ENCODE data around the gene FARP1. TPM values are rescaled to one million over a fixed set of nuclear protein-coding genes. Genes with fewer than 3 reads are reported as not detected.

Gene FARP1
- total and polyA plus RNA-seq, 2 of the 13 experiments (the other 11 are each of a cell fraction or from before 2014, with no cell fraction given): 70.6 to 126 TPM

DNA sequence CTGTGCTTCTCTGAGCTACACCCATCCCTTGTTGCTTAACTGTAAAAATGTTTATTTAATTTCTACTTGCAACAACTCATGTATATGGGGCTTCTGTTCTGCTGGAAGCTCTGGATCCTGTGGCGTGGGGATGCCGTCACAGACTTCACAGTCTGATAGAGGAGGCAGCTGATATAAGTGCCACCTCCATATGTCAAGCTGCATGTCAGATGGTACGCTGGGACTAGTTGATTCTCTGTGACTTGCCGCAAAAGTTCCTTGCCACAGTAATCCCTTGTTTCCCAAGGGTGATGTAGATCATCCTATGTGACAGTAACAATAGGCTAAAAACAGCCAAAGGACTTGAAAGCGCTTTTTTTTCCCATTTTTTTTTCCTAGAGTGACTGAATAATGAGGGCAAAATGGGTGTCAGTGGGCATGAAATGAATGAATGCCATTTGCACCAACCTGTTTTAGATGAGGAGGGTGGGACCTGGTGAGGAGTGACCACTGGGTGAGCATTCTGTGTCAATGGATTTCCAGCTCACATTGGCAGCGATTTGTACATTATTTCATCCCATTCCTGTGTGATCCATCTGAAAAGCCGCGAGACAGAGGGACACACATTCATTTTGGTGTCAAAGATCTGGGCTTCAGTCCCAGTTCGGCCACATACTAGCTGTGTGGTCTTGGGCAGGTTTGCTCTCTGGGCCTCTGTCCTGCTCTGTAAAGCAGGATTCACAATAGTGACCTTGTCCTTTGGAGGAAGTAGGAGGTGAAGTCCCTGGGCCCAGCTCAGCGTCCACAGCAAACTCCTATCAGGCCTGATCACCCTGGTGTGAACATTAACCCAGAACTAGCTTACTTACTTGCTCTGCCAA is 123.0 kb downstream of the FARP1 start (continued):
- TF ChIP-seq, protein P1, sequence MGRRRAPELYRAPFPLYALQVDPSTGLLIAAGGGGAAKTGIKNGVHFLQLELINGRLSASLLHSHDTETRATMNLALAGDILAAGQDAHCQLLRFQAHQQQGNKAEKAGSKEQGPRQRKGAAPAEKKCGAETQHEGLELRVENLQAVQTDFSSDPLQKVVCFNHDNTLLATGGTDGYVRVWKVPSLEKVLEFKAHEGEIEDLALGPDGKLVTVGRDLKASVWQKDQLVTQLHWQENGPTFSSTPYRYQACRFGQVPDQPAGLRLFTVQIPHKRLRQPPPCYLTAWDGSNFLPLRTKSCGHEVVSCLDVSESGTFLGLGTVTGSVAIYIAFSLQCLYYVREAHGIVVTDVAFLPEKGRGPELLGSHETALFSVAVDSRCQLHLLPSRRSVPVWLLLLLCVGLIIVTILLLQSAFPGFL (CRISPR knock-in tag; IDR thresholded peaks at IDR 0.05): no peak
- TF ChIP-seq DR1 (CRISPR knock-in tag; IDR thresholded peaks at IDR 0.05) (peak; percentile 69), NR1H2 (CRISPR knock-in tag; IDR thresholded peaks at IDR 0.05; ENCODE audit: borderline replicate concordance, low read depth) (no peak), HHEX (CRISPR knock-in tag; IDR thresholded peaks at IDR 0.05) (no peak), ZNF567 (CRISPR knock-in tag; IDR thresholded peaks at IDR 0.05; ENCODE audit: borderline replicate concordance) (no peak), ZNF441 (CRISPR knock-in tag; IDR thresholded peaks at IDR 0.05; ENCODE audit: borderline replicate concordance) (no peak), ZKSCAN1 (IDR thresholded peaks at IDR 0.05; ENCODE audit: low read length) (no peak), HDAC1 (CRISPR knock-in tag; IDR thresholded peaks at IDR 0.05) (peak; percentile 81), ZNF549 (CRISPR knock-in tag; IDR thresholded peaks at IDR 0.05) (no peak), ZNF749 (CRISPR knock-in tag; IDR thresholded peaks at IDR 0.05; ENCODE audit: borderline replicate concordance) (no peak), ZNF83 (CRISPR knock-in tag; IDR thresholded peaks at IDR 0.05; ENCODE audit: borderline replicate concordance) (no peak)
- TF ChIP-seq, protein P2, sequence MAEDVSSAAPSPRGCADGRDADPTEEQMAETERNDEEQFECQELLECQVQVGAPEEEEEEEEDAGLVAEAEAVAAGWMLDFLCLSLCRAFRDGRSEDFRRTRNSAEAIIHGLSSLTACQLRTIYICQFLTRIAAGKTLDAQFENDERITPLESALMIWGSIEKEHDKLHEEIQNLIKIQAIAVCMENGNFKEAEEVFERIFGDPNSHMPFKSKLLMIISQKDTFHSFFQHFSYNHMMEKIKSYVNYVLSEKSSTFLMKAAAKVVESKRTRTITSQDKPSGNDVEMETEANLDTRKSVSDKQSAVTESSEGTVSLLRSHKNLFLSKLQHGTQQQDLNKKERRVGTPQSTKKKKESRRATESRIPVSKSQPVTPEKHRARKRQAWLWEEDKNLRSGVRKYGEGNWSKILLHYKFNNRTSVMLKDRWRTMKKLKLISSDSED (CRISPR knock-in tag; IDR thresholded peaks at IDR 0.05): no peak
- TF ChIP-seq, protein P3, sequence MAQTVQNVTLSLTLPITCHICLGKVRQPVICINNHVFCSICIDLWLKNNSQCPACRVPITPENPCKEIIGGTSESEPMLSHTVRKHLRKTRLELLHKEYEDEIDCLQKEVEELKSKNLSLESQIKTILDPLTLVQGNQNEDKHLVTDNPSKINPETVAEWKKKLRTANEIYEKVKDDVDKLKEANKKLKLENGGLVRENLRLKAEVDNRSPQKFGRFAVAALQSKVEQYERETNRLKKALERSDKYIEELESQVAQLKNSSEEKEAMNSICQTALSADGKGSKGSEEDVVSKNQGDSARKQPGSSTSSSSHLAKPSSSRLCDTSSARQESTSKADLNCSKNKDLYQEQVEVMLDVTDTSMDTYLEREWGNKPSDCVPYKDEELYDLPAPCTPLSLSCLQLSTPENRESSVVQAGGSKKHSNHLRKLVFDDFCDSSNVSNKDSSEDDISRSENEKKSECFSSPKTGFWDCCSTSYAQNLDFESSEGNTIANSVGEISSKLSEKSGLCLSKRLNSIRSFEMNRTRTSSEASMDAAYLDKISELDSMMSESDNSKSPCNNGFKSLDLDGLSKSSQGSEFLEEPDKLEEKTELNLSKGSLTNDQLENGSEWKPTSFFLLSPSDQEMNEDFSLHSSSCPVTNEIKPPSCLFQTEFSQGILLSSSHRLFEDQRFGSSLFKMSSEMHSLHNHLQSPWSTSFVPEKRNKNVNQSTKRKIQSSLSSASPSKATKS (CRISPR knock-in tag; IDR thresholded peaks at IDR 0.05): no peak
- TF ChIP-seq, protein P4, sequence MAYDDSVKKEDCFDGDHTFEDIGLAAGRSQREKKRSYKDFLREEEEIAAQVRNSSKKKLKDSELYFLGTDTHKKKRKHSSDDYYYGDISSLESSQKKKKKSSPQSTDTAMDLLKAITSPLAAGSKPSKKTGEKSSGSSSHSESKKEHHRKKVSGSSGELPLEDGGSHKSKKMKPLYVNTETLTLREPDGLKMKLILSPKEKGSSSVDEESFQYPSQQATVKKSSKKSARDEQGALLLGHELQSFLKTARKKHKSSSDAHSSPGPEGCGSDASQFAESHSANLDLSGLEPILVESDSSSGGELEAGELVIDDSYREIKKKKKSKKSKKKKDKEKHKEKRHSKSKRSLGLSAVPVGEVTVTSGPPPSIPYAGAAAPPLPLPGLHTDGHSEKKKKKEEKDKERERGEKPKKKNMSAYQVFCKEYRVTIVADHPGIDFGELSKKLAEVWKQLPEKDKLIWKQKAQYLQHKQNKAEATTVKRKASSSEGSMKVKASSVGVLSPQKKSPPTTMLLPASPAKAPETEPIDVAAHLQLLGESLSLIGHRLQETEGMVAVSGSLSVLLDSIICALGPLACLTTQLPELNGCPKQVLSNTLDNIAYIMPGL (CRISPR knock-in tag; IDR thresholded peaks at IDR 0.05; ENCODE audit: borderline replicate concordance in 1 of 2, low read depth in 1 of 2): peak in 1 of 2 experiments; percentile 29; a peak in 2 of 4 replicates
- TF ChIP-seq, protein P5, sequence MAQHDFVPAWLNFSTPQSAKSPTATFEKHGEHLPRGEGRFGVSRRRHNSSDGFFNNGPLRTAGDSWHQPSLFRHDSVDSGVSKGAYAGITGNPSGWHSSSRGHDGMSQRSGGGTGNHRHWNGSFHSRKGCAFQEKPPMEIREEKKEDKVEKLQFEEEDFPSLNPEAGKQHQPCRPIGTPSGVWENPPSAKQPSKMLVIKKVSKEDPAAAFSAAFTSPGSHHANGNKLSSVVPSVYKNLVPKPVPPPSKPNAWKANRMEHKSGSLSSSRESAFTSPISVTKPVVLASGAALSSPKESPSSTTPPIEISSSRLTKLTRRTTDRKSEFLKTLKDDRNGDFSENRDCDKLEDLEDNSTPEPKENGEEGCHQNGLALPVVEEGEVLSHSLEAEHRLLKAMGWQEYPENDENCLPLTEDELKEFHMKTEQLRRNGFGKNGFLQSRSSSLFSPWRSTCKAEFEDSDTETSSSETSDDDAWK (CRISPR knock-in tag; IDR thresholded peaks at IDR 0.05): no peak
- TF ChIP-seq, protein P6, sequence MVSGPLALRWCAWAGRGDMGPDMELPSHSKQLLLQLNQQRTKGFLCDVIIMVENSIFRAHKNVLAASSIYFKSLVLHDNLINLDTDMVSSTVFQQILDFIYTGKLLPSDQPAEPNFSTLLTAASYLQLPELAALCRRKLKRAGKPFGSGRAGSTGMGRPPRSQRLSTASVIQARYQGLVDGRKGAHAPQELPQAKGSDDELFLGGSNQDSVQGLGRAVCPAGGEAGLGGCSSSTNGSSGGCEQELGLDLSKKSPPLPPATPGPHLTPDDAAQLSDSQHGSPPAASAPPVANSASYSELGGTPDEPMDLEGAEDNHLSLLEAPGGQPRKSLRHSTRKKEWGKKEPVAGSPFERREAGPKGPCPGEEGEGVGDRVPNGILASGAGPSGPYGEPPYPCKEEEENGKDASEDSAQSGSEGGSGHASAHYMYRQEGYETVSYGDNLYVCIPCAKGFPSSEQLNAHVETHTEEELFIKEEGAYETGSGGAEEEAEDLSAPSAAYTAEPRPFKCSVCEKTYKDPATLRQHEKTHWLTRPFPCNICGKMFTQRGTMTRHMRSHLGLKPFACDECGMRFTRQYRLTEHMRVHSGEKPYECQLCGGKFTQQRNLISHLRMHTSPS (CRISPR knock-in tag; IDR thresholded peaks at IDR 0.05; ENCODE audit: low read depth): peak; percentile 49
- TF ChIP-seq, protein P7, sequence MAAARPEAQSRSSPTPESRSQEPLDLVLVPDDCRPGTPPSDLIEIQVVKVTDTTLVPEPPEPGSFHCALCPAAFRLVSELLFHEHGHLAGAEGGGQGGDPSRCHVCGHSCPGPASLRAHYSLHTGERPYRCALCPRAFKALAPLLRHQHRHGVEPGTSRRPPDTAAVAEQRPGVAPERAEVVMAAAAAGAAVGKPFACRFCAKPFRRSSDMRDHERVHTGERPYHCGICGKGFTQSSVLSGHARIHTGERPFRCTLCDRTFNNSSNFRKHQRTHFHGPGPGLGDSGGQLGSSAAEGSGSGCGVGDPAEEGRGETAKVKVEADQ (CRISPR knock-in tag; IDR thresholded peaks at IDR 0.05; ENCODE audit: borderline replicate concordance): no peak

All from HepG2 (cell line).